Esophagus squamous epithelium (tissue), 4 donors: Measurements from ENCODE around the gene VTCN1.

Source experiments
- CTCF ChIP-seq, 6 experiments: fragments of 450-650 bp in 4 of 6; fragments of 200-600 bp in 2 of 6; sonication (generic) in 2 of 6; IDR thresholded peaks; one replicate each; pipeline ENCODE4 v1.5.1; 2016 to 2019; ENCODE audit warnings: antibody characterized with exemption in 6 of 6, mild to moderate bottlenecking in 4 of 6, moderate library complexity in 4 of 6
- POLR2A ChIP-seq, 4 donors: fragments of 450-650 bp; IDR thresholded peaks; one replicate each; pipeline ENCODE4 v1.6.1; 2017; ENCODE audit warnings: antibody characterized with exemption in 4 of 4, mild to moderate bottlenecking in 4 of 4, moderate library complexity in 3 of 4

- TF ChIP-seq CTCF (IDR thresholded peaks at IDR 0.05) (no peak), POLR2A (IDR thresholded peaks at IDR 0.05) (no peak)
These were observed 67.6 kb downstream of the VTCN1 start for GRCh38 chr1:117143172-117143571.
